ENCODE data around the gene ENC1.

The ENC1 gene

GRCh38 chr5:74660140-74660539 is 19.6 kb upstream of the ENC1 start:
- H2AFZ ChIP-seq (ENCODE audit: low read depth, low read length, severe bottlenecking) = no peak overlapping the region

GRCh38 chr5:74659172-74659571 is 18.6 kb upstream of the ENC1 start:
- no peak for TF ChIP-seq EZH2phosphoT487 (conservative IDR thresholded peaks at IDR 0.05; ENCODE audit: low read length)
- TF ChIP-seq CTCF (IDR thresholded peaks at IDR 0.05; ENCODE audit: insufficient read depth, low read length, poor library complexity, severe bottlenecking) = no peak
- no peak overlapping the region for H3K9ac ChIP-seq (ENCODE audit: low read length)
- no peaks in the 10 kb centered on the region for H3F3A ChIP-seq (ENCODE audit: insufficient read depth)
- H3K9me2 ChIP-seq (replicated peaks; ENCODE audit: insufficient read depth, low read length) = no peaks in the 10 kb centered on the region
- no peak overlapping the region for H3K4me3 ChIP-seq (ENCODE audit: insufficient read depth, low read length, poor library complexity, severe bottlenecking)
- no peaks in the 10 kb centered on the region for H4K20me1 ChIP-seq (ENCODE audit: low read depth, low read length)
- no peaks in the 10 kb centered on the region for H3K9me3 ChIP-seq (ENCODE audit: insufficient read depth, low read length)
- no peak overlapping the region for H3K4me2 ChIP-seq (ENCODE audit: low read depth, low read length, poor library complexity, severe bottlenecking)
- no peak overlapping the region for H2AFZ ChIP-seq (ENCODE audit: low read depth, low read length, severe bottlenecking)
- no peaks in the 10 kb centered on the region for H3K27me3 ChIP-seq (ENCODE audit: low read length)
- no peak overlapping the region for H3K27ac ChIP-seq (ENCODE audit: low read depth, low read length)
- H3K79me2 ChIP-seq (ENCODE audit: insufficient read depth, low read length) = no peaks in the 10 kb centered on the region
- H3K36me3 ChIP-seq (ENCODE audit: low read length) = no peaks in the 10 kb centered on the region

More at GRCh38 chr5:74660140-74660539, 19.6 kb upstream of the ENC1 start:
- Histone ChIP-seq H3K9me2 (replicated peaks; ENCODE audit: insufficient read depth, low read length) (no peaks in the 10 kb centered on the region), H3K4me2 (ENCODE audit: low read depth, low read length, poor library complexity, severe bottlenecking) (no peak overlapping the region), H3K27ac (ENCODE audit: low read depth, low read length) (no peak overlapping the region), H3K9ac (ENCODE audit: low read length) (no peak overlapping the region), H3F3A (ENCODE audit: insufficient read depth) (no peaks in the 10 kb centered on the region), H3K4me3 (ENCODE audit: insufficient read depth, low read length, poor library complexity, severe bottlenecking) (no peak overlapping the region), H3K9me3 (ENCODE audit: insufficient read depth, low read length) (no peaks in the 10 kb centered on the region), H3K27me3 (ENCODE audit: low read length) (no peaks in the 10 kb centered on the region), H3K36me3 (ENCODE audit: low read length) (no peaks in the 10 kb centered on the region), H4K20me1 (ENCODE audit: low read depth, low read length) (no peaks in the 10 kb centered on the region), H3K79me2 (ENCODE audit: insufficient read depth, low read length) (no peaks in the 10 kb centered on the region)
- TF ChIP-seq CTCF (IDR thresholded peaks at IDR 0.05; ENCODE audit: insufficient read depth, low read length, poor library complexity, severe bottlenecking) (no peak), EZH2phosphoT487 (conservative IDR thresholded peaks at IDR 0.05; ENCODE audit: low read length) (no peak)

DNA sequence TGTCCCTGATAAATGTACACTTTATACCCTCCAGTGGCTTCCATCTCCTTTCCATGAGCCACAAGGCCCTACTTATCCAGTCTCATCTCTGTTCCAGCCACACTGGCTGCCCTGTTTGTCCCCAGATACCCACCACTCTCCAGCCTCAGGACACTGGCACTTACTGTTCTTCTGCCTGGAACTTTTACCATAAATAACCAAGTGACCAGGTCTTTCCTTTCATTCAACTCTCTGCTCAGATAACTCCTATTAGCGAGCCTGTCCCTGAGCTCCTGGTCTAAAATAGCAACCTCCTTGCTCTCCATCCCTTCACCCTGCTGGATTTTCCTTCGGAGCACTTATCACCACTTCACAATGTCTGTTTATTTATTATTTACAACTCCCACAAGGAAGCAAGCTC is 16.6 kb upstream of the ENC1 start:
- H3F3A ChIP-seq (ENCODE audit: insufficient read depth) = no peaks in the 10 kb centered on the region
- no peaks in the 10 kb centered on the region for H3K27me3 ChIP-seq (ENCODE audit: low read length)
- H3K4me3 ChIP-seq (ENCODE audit: insufficient read depth, low read length, poor library complexity, severe bottlenecking) = no peak overlapping the region
- H3K9ac ChIP-seq (ENCODE audit: low read length) = no peak overlapping the region
- H3K79me2 ChIP-seq (ENCODE audit: insufficient read depth, low read length) = no peaks in the 10 kb centered on the region
- TF ChIP-seq CTCF (IDR thresholded peaks at IDR 0.05; ENCODE audit: insufficient read depth, low read length, poor library complexity, severe bottlenecking) (no peak), EZH2phosphoT487 (conservative IDR thresholded peaks at IDR 0.05; ENCODE audit: low read length) (no peak)
- no peak overlapping the region for H3K4me2 ChIP-seq (ENCODE audit: low read depth, low read length, poor library complexity, severe bottlenecking)
- H4K20me1 ChIP-seq (ENCODE audit: low read depth, low read length) = no peaks in the 10 kb centered on the region
- no peak overlapping the region for H2AFZ ChIP-seq (ENCODE audit: low read depth, low read length, severe bottlenecking)
- H3K27ac ChIP-seq (ENCODE audit: low read depth, low read length) = no peak overlapping the region
- H3K9me3 ChIP-seq (ENCODE audit: insufficient read depth, low read length) = no peaks in the 10 kb centered on the region
- no peaks in the 10 kb centered on the region for H3K36me3 ChIP-seq (ENCODE audit: low read length)
- H3K9me2 ChIP-seq (replicated peaks; ENCODE audit: insufficient read depth, low read length) = no peaks in the 10 kb centered on the region
